Tibial nerve (tissue), 4 donors: ENCODE data around the gene ICA1.

Experiments
- CTCF ChIP-seq, 5 experiments: fragments of 200-600 bp in 3 of 5; fragments of 450-650 bp in 2 of 5; sonication (generic) in 3 of 5; IDR thresholded peaks; one replicate each; pipeline ENCODE4 v1.5.1; 2016 to 2019; ENCODE audit warnings: antibody characterized with exemption in 5 of 5, mild to moderate bottlenecking in 3 of 5, moderate library complexity in 2 of 5
- EP300 ChIP-seq, 2 donors: sonication (generic); formaldehyde crosslinking; IDR thresholded peaks; one replicate each; pipeline ENCODE4 v1.6.1; 2017; ENCODE audit warnings: antibody characterized with exemption in 2 of 2, mild to moderate bottlenecking in 1 of 2
- POLR2A ChIP-seq, 2 donors: fragments of 450-650 bp; IDR thresholded peaks; one replicate each; pipeline ENCODE4 v1.6.1; 2017; ENCODE audit warnings: antibody characterized with exemption in 2 of 2, mild to moderate bottlenecking in 2 of 2, moderate library complexity in 2 of 2

- no peak for TF ChIP-seq POLR2A (IDR thresholded peaks at IDR 0.05)
- TF ChIP-seq CTCF (IDR thresholded peaks at IDR 0.05): peak; percentile 56 to 82 (median 80)
- TF ChIP-seq EP300 (IDR thresholded peaks at IDR 0.05): no peak
Measured at GRCh38 chr7:8217200-8218068, 44.5 kb downstream of the ICA1 start.
